GM19397 (cell line): ENCODE results near the gene RGS3.

Experiments
- ATAC-seq: cut with Tn5 transposase; IDR thresholded peaks from one replicate; pipeline ENCODE4 v1.9.1; 2021; ENCODE audit warnings: mild to moderate bottlenecking, moderate library complexity; ENCODE audit not compliant: unreplicated experiment

Gene RGS3

DNA sequence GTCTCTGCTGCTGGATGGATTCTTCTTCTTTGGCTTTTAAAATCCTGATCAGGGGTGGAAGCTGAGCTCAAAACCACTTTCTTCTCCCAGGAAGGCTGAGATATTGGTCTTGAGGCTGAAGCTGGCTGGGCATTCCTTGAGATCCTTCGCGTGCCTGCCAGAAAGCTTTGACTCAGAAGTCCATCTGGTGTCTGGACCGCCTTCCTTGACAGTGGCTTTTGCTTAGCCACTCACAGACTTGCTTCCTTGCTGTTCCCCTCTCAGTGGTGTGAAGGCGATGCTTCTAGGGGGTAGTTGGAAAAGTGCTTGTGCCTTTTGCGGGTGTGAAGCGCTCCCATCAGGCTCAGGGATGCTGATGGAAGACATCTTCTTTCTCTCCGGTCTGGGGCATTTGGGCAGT, 45.9 kb downstream of the RGS3 start:
- no peak for ATAC-seq

DNA sequence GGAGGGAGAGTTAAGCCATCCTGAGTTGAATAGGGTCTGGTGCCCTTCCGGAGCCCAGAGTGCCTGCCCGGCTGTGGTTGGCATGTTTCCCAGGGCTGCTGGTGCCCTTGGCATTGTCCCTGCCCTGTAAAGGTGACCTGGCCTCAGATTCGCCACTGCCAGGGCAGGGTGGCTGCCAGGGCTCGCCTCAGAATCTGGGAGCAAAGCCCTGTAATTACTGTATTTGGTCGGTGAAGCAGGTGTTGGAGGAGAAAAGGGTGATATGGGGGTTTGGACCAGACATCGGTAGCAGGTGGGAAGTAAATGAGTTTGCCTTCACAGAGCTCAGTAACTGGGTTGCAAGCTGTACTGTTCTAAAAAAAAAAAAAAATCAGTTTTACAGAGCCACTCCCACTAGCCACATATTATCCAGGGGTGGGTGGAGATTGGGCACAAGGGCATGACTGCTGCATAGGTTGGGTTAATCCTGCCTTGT, 47.6 kb downstream of the RGS3 start:
- ATAC-seq, result no peak

DNA sequence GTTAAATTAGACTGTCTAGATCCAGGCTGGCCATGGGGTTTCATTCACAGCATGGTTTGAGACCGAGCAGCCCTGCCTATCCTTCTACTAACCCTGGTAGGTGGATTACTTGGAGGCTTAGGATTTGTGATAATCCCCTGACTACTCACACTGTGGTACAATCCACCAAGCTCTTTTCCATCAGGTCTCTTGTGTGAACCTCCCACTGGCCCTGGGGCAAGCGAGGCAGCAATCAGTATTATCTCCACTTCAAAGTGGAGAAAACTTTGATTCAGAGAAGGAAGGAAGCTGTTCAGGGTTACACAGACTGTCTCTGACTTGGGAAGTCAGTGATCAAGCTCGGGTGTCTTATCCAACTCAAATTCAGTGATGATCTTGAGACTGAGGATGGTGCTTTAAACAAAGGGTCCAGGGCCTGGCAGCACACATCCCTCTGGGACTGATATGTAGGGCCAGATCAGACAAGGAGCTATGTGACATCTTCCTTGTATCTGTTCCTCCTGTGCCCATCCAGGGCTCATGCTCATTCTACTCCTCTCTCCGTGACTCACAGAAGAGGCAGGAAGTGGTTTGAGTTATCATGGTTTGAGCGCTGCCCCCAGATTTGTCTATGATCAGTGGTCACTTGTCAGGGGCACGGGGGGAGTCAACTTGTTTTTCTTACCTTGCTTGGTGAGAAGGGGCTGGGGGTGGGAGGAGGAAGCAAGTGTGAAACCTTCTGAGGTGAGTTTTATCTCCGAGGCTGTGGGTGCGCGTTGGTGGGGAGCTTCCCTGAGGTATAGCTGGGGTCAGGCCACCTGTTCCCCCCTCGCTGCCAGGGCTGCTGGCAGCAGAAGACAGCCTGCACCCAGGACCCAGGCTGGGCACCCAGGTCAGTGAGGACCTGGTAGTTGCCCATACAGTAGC, 48.6 kb downstream of the RGS3 start:
- peak; percentile 26 for ATAC-seq

DNA sequence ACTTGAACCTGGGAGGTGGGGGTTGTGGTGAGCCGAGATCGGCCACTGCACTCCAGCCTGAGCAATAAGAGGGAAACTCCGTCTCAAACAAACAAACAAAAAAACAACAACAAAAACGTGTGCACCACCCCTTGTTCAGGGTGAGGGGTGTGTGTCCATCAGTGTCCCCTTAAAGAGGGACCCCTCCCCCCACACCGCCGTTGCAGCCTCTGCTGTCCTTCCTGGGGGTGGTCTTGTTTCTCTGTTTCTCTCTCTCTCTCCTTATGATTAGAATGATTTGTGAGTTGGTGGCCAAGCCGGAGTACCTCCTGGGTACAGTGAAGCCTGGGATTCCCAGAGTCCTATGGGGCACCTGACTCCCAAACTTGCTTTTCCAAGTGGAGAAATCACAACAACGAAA, 49.6 kb downstream of the RGS3 start:
- ATAC-seq, result no peak

DNA sequence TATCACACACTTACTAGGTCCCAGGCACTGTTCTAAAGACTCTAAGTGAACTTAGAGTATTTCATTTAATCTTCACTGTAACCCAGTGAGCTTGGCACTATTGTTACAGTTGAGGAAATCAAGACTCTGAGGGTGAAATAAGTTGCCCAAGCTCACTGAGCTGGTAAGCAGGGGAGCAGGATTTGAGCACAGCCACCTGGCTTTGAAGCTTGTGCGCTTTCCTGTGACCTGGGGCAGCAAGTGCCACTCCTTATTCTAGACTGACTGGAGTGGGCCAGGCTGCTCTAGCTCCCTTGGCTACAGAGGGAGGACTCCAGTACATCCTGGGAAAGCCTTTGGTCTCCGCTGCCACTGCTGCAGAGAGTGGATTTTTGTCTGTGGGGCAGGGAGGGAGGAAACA, 50.0 kb downstream of the RGS3 start:
- ATAC-seq, result no peak

DNA sequence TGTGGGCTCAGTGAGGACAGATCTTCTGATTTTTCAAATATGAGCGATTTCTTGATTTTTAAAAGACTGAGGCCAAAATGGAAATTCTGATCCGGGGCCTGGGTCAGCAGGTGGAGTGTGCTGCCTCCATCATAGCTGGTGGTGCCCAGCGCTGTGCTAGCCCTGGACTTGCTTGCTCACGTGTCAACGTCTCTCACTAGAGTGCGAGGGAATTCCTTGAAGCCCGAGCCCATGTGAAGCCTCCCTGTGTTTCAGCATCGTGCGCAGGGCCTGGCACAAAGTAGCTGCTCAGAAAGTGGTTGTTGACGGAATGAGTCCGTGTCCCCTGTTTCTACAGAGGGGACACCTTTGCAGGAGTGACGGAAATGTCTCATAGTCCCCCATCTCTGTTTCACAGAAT, 50.5 kb downstream of the RGS3 start:
- ATAC-seq, result no peak

DNA sequence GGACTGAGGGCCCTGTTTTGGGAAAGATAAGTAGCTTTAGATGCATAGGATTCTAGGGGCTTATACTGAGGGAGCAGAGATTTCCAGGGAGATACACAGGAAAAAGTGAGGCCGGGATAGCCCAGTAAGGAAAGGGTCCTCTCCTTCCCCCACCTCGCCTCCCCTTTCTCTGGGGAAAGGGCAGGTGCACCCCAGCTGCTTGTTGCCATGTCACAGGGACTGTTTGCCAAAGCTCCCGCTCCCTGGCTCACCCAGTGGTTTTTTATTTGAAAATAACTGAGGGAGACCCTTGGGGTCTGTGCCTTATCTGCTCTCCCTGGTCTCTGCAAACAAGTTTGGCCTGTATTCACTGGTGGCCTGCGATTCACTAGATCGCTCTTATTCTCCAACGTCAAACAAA, 51.2 kb downstream of the RGS3 start:
- no peak for ATAC-seq

DNA sequence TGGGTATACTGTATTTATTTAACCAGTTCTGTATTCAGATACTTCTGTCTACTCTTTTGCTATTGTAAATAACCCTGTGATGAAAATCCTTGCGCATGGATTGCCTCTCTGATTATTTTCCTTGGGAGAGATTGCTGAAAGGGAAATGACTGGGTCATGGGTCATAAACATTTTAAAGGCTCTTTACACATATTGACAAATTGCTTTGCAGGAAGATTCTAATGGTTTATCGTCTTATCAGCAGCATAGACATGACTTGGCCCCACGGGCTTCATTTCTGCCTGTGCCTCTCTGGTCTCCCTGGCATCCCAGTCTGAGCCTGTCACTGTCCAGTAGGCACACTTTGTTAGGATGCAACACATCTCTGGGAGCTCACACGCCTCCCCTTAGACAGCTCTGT, 52.3 kb downstream of the RGS3 start:
- ATAC-seq, result no peak

DNA sequence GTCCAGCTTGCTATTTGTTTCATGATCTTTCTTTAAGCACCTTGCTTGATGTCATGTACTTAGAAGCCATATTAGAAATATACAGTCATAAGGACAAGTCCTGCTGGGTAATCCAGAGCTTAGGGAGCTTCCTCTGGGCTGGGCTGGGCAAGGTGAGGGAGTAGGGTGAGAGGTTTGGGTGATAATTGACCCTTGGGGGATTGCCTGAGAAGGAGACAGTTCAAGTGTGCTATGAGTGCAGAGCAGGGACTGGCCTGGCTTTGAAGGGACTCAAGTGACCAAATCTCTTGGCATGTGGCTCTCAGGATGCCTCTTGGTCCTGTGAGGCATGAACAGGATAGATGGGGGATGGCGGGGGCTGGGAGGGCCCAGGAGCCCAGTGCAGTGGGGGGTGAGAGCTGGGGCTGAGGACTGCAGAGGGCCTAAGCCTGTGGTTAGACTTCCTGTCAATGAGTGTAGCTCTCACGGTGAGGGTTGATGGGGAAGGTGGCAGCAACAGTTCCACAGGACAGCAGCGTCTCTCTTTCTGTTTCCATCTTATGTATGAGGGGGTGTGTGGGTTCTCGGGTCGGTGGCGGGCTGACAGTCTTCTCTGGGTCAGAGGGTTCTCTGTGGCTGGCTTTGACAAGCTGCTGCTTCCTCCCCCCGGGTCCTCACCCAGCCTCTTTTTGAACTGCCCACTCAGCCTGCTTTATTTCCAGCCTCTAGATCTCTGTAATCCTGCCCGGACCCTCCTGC, 53.5 kb downstream of the RGS3 start:
- peak; percentile 90 for ATAC-seq

DNA sequence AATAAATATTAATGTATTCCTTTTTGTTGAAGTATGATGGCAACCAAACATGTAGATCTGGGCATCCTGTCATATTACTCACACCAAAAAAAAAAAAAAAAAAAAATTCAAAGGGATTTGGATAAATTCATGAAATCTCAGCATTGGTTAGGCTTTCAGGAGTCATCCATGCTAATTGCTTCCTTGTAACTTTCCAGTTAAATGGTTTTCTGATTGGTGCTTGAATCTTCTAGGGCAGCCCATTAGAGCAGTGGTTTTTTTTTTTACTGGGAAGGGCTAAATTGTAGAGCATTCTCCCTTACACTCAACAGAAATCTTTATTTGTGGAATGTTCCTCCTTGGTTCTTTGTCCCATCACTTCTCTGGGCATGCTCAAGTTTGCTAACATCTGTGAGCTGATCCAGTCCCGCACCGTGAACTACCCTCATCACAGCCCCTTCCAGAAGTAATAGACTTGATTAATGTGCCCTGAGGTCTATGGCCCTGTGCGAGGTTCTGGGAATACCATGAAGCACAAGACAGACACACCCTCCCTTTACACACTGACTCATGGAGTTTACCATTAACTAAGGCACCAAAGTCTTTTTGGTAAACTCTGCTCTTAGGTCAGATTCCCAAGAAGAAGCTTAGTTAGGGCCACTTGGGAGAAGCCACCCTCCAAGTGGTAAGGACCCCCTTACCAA, 56.0 kb downstream of the RGS3 start:
- no peak for ATAC-seq

DNA sequence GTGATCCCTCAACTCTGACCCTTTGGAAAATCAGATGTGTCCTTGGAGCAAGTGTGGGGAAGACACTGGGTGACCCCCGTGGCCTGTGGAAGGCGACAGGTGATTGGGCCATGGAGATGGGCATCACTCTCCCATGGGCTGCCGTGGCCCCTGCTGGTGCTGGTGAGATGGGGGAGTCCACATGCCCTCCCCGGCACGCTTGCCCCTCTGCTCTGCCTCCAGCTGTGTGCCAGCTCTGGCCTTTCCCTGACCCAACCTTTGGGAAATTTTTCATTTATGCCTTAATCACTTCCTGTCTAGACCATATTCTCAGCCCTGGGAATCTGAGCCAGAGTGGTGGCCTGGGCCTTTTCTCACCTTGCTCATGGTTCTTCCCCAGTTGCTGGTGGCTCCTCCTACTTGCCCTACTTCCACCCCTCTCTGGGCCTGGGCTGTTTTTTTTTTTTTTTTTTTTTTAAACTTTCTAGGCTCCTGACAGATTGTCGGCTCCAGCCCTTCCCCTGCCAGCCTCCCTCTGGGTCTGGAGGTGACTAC, 56.6 kb downstream of the RGS3 start:
- no peak for ATAC-seq

DNA sequence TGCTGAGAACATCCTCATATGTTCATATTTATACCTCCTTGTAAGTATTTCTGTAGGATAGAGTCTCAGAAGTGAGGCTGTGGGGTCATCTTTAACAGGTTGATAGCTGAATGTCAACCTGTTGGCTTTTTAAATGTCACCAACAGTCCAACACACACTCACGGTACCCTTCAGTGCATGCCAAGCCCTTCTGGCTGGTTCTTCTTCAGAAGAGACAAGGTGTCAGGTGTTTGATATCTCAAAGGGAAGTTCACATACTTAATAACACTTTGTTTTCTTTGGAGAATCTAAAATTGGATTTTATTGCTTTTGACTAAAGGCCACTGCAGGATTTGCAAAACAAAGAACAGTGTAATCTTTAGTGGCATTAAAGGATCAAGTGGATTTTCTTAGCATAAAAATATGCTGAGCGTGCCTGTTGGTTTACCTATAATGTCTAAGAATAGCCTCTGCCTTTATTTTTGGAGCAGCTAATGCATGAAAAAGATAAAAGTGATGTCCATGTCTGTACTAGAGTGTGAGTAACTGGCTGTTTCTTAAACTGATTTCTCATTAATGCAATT, 58.2 kb downstream of the RGS3 start:
- no peak for ATAC-seq

DNA sequence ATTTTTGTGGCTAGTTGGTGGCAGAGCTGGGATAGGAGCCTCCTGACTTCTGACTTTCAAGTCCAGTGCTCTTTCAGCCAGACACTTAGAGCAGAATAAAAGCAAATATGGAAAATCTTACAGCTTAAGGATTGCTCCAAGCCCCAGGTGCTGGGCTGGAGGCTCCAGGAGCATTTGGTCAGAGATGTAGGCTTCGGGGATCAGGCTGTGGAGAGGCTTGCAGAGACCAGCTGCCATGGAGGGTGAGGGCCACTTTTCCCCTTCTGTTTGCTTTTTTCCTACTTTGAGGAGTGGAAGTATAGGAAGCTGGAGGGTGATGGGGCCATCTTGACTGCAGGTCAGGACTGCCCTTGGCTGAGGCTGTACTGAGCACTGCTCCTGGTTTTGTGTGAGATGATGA, 58.9 kb downstream of the RGS3 start:
- ATAC-seq, result no peak

DNA sequence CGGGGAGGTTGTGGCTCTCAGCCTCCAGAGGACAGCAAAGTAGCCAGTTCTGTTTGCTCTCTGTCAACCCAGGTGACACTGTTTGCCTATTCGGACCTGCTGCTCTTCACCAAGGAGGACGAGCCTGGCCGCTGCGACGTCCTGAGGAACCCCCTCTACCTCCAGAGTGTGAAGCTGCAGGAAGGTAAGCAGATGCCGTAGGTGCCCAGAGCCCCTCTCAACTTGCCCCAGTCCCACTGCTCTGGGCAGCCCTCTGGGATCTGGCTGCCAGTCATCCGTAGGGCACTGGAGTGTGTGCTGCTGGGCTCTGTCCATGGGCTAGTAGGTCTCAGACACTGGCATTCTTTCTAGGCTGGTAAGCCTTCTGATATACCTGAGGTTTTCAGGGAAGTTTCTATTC, 59.3 kb downstream of the RGS3 start:
- ATAC-seq, result peak; percentile 7

DNA sequence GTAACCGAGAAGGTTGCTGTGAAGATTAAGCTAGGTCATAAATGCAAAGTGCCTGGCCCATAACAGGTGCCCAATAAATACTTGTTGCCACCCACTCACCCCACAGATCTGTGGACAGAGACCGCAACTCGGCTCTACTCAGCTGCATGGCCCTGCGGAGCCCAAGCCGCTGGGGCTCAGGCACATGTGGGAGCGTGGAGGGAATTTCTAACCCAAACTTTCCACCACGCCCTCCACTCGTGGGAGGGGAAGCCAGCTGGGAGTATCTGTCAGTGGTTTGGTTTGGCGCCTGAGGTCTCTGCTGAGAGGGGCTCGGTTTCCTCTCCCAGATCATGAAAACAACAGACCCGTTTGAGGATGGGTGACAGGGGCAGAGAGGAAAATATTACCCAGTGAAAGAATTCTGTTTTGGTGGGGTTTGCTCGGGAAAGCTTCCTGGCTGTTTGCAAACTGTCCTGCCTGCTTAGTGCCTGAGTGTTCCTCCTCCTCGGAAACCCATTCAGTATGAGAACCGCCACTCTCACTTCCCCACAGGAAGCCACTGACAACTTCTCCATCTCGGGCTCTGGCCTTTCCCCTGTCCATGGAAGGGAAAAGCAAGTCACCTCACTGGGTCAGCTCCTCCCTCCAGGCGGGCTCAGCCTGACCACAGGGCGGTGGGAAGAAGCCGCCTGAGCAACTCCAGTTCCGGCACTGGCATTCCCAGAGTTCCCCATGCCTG, 60.1 kb downstream of the RGS3 start:
- ATAC-seq, result peak; percentile 91

DNA sequence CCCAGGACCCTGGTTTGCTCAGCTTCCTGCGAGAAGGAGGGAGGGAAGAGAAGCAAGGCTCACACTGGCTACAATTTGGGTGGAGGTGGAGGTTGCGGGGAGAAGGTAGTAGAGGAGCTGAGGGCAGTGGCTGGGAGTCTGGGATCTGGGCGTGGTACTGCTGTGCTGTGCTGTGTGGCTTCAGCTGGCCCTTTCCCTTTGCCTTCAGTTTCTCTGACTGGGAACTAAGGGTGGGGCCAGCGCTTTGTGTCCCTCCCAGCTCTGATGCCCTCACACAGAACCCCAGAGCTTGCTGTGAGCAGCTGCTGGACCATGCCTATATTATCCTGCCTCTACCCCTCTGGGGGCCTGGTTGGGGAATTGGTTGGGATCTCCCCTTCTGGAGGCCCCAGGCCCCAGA, 60.9 kb downstream of the RGS3 start:
- ATAC-seq, result no peak

DNA sequence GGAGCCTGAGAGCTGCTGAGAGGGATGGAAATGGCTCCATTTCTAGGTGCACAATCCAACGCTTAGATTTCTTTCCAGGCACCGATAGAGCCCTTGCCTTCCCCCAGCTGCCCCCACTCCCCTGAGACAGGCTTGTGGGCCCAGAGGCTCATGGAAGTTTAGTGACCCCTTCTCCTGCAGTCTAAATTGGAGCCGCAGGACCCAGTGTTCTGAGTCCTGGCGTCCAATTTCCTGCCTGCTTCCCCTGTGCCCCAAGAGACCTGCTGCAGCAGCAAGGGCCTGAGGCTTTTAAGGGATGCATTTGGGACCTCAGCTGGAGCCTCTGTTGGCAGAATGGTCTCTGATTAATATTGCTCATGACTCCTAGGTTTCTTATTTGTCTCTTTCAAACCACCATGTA, 61.7 kb downstream of the RGS3 start:
- no peak for ATAC-seq

DNA sequence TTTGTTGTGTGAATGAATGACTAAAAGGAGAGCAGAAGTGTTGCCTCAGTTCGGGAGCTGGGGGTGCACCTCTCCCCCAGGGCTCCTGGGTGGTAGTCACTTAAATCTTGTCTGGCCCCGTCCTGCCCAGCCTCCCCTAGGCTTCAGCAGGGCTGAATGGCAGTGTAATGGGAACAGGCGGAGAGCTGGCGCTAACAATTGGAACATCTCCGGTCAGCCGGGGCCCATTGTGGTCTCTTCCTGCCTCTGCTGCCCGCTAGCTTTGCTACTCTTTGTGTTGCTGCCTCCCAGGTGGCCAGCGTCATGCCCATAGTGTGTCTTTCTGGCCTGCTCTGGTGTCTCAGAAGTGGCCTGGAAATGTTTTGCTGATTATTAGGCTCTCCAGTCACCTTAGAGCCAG, 62.3 kb downstream of the RGS3 start:
- ATAC-seq, result no peak

DNA sequence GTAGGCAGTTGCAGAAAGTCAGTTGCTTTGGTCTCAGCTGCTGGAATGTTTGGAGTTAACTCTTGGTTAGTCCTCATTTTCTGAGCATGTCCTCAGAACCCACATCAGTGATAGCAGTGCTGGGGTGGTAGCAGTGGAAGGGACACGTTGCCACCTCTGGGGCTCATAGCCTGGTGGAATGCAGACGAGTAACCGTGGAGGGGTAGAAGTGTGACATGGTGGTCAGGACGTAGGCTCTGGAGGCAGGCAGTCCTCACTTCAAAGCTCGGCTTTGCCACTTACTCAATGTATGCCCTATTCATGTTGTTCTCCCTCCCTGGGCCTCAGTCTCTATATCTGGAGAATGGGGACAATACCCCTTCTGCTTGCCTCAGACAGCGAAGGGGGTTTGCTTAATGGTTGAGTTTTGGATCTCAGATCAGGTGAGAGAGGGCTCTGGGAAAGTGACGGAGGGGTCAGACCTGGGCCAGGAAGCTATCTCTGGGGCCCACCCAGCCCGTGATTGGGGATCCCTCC, 62.8 kb downstream of the RGS3 start:
- no peak for ATAC-seq

DNA sequence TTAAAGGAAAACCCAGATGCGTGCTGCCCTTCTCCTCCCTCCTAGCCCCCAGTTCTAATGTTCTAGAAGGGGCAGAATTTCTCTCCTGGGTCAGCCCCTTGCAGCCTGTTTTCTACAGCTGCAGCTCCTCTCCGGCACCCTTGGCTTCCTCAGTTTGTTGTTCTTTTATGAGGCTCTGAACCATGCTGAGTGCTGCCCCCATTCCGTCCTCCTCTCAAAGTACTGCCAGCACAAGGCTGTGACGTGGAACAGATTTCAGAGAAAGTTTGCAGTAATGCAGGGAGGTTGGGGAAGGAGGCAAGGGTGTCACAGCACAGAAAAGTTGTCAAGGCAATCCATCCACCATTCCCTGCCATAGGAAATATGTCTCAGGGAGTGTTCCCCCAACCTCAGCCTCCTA, 63.3 kb downstream of the RGS3 start:
- ATAC-seq, result no peak
